Embryonic facial prominence (tissue), 1 donor: ENCODE data around the gene PCMTD2.
"Not testable (repeated sequence)": the region's sequence is repeated elsewhere in the genome, so short reads cannot be mapped to it uniquely, and the experiment has no call there.

Source experiments
- DNase-seq: peaks from one replicate; pipeline ENCODE4 v3.0.0-alpha.2; 2016; ENCODE audit errors: extremely low spot score

Gene PCMTD2

DNA sequence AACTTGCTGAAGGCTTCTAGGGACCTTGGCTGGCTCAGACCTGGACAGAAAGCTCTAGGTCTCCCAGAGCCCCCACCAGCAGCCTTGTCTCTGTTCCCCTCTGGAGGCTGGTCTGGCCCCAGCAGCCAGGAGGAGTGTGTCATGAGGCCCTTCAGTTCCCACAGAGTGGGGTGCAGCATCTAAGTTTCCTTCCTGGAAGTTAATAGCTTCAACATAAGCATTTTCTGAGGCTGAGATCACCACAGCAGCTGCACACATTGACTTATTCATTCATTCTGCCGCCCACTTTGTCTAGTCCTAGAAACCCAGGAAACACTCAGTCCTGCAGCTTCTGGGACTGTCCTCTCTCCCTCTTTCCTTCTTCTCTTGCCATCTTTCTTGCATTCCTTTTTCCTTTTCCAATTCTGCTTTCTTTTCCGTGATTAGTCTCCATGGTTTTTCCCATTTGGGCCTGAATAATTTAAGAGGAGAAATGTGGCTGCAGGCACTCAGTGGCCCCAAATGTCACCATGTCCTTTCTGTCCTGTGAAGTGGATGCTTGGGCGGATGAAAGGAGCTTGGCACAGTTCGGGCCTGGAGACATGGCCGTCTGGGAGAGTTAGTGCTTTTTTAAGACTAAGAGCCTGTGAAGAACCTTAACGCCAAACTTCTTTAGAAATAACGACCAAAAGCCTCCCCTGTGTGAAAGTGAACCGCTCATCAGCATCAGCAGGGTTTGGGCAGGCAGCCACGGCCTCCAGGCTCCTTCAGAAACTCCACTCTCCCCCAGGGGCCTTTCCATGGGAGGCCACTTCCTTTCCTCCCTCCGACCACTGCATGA is 31.0 kb upstream of the PCMTD2 start:
- DNase-seq: peak; percentile 37

- DNase-seq: no peak
Observed at GRCh38 chr20:64225171-64225595, 30.4 kb upstream of the PCMTD2 start.

DNA sequence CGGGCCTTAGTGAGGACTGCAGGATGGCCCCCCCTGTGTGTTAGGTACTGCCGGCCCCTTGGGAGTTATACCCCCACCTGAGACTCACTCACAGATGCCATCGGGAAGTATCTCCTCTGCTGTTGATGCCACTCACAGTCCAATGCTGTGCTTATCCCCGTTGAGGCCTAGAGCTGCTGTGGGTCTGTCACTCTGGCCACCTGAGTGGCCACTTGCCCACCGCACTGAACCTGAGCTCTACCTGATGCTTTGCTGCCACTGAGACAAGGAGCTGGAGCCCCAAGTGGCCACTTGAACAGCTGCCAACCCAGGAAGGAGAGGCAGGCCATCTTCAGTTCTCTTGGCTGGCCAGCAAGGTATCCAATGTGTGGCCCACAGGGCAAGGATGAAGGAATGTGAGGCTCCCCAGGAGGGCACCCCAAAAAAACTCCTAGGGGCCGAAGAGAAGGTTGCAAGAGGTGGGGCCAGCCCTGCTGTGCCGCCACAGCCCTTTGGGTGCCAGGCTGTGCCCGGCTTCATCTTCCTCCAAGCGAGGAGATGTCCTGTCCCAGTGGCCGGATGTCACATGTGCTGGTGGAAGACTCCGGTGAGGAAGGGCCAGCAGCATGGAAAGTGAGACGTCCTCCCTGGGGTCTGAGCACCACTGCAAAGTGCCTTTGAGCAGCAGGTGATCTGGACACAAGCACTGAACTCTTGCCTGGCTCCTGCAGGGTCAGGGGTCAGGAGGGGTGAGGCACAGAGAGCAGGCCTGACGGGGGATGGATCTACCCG is 29.5 kb upstream of the PCMTD2 start:
- DNase-seq: no peak

DNA sequence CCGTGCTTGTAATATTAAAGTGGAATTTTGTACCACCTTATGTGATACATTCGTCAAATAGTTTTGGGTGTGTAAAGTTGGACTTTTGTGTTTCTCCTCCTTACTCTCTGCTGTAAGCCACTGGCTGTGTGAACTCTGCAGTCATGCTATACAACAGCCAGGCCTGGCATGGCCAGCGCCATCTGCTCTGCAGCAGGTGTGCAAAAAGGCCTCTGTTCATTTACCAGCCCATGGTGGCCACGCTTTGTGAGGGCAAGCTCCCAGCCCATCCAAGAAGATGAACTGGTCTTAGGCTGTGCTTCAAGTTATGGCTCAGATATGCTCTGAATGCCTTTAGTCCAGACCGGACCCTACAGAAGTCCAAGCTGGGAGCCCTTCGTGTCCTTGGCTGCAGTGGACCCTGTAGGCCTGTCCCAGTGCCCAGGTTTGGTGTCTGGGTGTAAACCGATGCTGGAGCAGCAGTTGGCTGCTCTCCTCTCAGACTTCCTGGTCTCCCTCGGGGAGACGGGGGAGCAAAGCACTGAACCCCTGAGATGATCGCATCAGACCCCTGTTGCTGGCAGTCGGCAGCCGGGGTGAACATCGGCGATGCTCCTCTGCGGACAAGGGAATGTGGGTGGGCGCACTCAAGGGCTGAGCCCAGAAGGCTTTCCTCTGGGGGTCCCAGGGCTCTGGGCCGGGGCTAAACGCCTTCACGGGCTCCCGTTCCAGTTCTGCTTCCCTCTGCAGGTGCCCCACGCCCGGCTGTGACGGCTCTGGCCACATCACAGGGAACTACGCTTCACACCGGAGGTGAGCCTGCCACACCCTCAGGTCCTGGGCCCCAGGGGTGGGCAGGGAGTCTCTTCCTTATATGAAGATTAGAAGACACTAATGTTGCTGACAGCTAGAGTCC is 28.6 kb upstream of the PCMTD2 start:
- no peak for DNase-seq

- no peak for DNase-seq
Observed at GRCh38 chr20:64228086-64228653, 27.4 kb upstream of the PCMTD2 start.

DNA sequence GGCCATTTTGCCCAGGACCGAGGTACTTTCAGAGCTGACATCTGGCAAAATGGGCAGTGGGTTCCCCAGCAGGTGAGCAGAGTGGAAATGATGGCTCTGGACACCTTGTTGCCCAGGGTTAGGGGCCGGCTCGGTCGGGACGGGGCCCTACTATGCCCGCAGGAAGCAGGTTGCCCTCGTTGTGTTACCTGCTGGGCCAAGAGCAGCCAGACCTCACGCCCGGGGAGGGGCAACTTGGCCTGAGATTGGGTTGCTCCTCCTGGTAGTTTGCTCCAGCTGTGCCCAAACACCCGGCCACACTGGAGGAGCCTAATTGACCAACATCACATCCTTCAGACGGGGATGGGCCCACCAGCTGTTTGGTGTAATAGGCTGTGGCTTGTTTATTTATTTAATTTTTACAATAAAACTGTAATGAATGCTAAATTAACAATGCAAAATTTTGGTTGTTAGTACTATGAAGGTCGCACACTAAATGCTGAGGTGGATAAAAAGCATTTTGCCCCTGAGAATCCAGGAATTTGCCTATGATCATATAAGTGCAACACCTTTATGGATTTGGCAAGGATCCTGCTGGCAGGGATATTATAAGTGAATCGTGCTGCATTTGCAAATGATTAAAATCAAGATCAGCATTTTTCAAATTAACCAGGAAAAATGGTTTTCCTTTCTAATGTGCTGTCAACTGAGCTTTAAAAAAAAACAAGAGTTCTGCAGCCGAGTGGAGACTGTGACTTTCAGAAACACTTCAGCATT is 26.6 kb upstream of the PCMTD2 start:
- no peak for DNase-seq

- DNase-seq: no peak
Observed at GRCh38 chr20:64229507-64230061, 26.0 kb upstream of the PCMTD2 start.

- DNase-seq: no peak
Observed at GRCh38 chr20:64230461-64231145, 24.9 kb upstream of the PCMTD2 start.

DNA sequence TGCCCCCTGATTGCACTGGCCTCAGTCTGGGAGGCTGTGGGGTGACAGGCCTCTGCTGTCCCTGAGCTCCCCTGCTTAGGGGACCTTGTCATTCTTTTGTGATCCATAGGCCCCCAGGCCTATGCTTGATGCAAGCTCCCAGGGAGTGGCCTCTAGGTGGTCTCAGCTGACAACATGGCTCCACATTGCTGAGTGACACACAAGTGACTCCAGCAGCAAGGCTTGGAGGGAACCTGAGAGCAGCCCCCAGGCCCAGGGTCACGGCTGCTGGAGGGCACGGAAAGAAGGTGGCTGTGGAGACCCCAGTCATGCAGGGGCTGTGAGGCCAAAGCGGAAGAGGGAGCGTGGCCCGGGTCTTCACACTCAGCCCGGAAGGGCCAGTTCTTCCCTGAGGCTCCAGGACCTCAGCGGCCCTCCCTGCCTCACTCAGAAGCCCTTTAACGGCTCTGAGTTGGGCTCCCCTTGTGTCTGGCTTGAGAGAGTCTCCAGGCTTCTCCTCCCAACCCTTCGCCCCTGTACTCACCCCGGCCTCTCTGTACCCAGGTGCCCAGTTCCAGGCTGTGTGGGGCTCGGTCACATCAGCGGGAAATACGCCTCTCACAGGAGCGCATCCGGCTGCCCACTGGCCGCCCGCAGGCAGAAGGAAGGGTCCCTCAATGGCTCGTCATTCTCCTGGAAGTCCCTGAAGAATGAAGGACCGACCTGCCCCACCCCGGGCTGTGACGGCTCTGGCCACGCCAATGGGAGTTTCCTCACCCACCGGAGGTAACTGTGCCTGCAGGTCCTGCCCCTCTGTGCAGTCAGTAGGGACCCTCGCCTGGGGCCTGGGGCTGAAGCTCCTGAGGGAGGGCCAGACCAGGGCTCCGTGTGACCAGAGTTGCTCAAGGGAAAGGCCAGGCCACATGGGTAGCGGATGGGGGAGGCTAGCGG is 23.7 kb upstream of the PCMTD2 start:
- DNase-seq: no peak

DNA sequence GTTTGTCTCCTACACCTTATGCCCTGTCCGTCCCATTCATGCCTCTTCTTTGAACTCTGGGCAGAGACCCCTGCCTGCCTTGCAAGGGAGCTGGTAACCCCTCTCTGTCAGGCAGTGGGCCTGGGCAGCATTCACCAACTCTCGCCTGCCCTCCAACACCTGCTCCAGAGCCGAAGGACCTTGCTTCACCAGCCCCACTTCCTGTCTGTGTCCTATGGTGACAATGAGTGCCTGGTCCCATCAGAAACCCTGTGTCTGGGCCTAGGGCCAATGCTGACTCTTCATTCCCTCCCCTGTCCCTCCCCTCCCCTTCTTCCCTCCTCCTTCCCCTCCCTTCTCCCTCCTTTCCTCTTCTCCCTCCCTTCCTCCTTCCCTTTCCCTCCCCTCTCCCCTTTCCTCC is 22.8 kb upstream of the PCMTD2 start:
- DNase-seq: no peak

DNA sequence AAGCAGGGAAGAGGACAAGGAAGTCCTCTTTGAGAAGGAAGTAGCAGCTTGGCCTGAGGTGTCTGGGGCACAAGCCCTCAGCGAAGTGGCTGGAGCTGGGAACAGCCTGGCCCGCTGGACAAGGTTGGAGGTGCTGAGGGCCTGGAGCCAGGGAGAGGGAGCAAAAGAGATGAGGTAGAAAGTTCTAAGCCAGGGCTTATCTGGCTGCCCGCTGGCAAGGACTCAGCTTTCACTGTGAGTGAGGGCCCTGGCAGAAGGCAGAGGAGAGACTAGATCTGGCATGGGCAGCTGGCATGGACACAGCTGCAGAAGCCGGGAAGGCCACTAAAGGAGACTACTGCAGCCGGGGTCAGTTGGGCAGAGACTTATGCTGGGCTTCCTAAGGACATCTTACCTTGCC is 21.8 kb upstream of the PCMTD2 start:
- DNase-seq: no peak

- DNase-seq: no peak
Observed at GRCh38 chr20:64234291-64234791, 21.2 kb upstream of the PCMTD2 start.

- not testable (repeated sequence) for DNase-seq
Observed at GRCh38 chr20:64234921-64235565, 20.5 kb upstream of the PCMTD2 start.

DNA sequence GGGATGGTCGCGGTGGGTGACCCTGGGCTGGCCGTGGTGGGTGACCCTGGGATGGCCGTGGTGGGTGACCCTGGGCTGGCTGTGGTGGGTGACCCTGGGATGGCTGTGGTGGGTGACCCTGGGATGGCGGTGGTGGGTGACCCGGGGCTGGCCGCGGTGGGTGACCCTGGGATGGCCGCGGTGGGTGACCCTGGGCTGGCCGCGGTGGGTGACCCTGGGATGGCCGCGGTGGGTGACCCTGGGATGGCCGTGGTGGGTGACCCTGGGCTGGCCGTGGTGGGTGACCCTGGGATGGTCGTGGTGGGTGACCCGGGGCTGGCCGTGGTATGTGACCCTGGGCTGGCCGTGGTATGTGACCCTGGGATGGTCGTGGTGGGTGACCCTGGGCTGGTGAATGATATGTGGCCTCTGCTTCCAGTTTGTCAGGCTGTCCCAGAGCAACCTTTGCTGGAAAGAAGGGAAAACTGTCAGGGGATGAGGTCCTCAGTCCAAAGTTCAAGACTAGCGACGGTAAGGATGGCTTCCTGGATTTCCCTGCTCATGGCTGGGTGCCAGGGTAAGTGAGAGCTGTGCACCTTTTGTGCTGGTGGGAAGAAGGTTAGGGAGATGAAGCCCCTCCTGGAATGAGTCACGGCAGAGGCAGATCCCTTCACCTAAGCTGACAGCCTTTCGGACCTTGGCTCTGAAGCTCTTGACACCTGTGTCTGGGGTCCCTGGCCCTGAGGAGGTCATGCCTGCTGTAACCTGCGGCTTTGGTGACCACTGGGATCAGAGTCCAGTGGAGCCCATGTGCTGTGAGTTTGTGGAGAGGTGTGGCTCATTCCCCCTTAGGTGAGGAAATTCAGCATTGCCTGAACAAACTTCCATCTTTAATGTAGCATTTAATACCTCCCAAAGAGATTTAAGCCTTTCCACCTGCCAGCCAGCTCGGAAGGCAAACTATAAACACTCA is 19.1 kb upstream of the PCMTD2 start:
- DNase-seq: no peak

DNA sequence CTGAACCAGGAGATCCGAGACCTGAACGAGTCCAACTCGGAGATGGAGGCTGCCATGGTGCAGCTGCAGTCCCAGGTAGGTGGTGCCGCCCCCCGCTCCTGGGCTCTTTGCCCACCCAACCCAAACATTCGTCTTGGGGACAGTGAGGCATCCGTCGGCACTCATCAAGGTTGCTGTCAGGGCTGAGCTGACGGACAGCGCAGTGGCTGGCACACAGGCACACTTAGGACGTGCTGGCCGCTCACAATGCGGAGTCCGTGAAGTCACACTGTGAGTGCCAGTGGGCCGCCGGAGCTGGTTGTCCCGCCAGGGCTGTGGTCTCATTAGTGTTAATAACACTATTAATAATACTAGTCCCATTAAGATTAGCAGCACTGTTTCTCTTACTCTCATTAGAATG is 18.2 kb upstream of the PCMTD2 start:
- DNase-seq: no peak

GRCh38 chr20:64238115-64238825 is 17.3 kb upstream of the PCMTD2 start:
- no peak for DNase-seq
